ENCODE measurements around the gene CPED1.

CPED1 gene

DNA sequence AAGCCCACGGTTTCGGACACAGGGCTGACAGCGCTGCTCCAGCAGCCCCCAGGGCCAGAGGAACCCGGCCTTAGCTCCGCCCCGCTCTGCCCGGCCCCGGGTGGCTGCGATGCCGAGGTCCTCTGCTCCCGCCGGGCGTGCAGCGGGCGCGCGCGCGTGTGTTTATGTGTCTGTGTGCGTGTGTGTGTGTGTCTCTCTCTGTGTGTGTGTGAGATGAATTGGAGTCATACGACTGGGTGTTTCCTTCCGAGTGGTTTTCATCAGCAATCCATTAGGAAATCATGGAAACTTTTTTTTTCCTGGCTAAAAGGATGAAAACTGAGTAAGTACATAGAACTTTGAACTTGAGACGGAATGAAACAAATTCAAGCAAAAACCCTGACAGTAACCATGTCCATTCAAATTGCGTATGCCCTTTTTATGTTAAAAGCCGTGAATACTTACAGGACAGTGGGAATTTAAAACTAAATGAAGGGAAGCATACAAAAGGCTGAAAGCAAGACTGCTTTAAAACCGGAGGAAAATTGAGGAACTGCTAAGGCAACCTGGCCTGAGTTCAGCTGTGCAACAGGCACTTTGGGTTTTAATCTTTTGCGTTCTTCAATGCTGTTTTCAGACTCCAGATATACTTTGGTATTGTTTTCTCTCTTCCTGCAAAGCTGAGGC lies at the start of gene CPED1:
Gene CPED1, plus strand, starts transcription at position 121 of the 666 bp plus-strand sequence. CDS start 911 bp downstream, outside the sequence.
- no peak for DNase-seq (ENCODE audit: extremely low read depth, low read depth)
- peak within 1 kb of the TSS; percentile 66 for H3K4me3 ChIP-seq (replicated peaks; ENCODE audit: low read depth, low read length)
- TF ChIP-seq, protein P1, sequence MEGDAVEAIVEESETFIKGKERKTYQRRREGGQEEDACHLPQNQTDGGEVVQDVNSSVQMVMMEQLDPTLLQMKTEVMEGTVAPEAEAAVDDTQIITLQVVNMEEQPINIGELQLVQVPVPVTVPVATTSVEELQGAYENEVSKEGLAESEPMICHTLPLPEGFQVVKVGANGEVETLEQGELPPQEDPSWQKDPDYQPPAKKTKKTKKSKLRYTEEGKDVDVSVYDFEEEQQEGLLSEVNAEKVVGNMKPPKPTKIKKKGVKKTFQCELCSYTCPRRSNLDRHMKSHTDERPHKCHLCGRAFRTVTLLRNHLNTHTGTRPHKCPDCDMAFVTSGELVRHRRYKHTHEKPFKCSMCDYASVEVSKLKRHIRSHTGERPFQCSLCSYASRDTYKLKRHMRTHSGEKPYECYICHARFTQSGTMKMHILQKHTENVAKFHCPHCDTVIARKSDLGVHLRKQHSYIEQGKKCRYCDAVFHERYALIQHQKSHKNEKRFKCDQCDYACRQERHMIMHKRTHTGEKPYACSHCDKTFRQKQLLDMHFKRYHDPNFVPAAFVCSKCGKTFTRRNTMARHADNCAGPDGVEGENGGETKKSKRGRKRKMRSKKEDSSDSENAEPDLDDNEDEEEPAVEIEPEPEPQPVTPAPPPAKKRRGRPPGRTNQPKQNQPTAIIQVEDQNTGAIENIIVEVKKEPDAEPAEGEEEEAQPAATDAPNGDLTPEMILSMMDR (IDR thresholded peaks at IDR 0.05; ENCODE audit: low read depth, low read length, missing control alignments), result no peak

DNA sequence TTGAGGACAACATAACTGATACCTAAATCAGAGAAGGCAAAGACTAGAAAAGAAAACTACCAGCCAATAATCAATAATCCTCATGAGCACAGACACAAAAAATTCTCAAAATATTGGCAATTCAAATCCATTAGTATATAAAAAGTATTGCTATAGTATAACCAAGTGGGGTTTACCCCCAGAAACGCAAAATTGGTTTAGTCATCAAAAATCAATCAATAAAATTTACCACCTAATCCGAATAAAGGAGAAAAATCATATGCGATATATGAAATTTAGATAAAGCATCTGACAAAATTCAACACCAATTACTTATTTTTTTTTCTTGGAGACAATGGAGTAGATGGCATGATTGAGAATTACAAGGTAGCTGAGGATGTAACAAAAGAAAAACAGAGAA lies 49.2 kb upstream of the CPED1 start:
- DNase-seq (ENCODE audit: extremely low read depth, low read depth), result no peak
- TF ChIP-seq, protein P1 (IDR thresholded peaks at IDR 0.05; ENCODE audit: low read depth, low read length, missing control alignments), result no peak
- H3K4me3 ChIP-seq (replicated peaks; ENCODE audit: low read depth, low read length), result no peak overlapping the region

DNA sequence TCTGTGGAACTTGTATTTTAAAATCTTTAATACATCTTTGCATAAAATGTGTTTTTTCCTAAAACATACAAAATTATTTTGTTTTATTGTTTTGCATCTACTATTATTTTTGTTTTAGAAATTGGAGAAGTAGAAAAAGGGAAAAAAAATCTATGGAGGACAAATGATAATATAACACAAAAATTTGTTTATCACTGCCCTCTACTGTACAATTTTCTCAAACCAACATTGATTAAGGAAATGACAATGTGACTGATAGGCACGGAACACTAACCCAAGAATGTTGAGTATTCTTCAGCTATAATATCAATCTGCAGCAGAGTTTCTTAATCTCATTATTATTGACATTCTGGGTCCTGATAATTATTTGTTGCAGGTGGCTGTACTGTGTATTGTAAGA lies 47.4 kb upstream of the CPED1 start:
- TF ChIP-seq, protein P1 (IDR thresholded peaks at IDR 0.05; ENCODE audit: low read depth, low read length, missing control alignments), result no peak
- DNase-seq (ENCODE audit: extremely low read depth, low read depth), result no peak
- no peak overlapping the region for H3K4me3 ChIP-seq (replicated peaks; ENCODE audit: low read depth, low read length)

DNA sequence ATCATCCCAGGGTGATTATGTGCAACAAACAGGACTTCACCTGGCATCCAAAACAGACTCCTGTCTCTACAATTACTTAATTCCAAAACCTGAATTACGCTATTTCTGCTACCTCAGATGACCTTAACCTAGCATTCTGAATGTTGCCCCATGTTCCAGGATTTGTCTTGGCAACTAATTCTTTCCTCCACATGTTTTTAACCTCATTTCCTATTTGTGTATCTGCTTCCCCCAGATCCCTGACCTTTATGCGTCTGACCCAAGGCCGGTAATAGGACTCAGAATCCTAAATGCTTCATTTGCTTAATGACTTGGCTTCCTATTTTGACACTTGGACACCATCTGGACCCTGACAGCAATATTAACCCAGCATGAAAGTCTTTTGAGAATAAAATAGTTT lies 46.7 kb upstream of the CPED1 start:
- H3K4me3 ChIP-seq (replicated peaks; ENCODE audit: low read depth, low read length), result no peak overlapping the region
- TF ChIP-seq, protein P1 (IDR thresholded peaks at IDR 0.05; ENCODE audit: low read depth, low read length, missing control alignments), result no peak
- DNase-seq (ENCODE audit: extremely low read depth, low read depth), result no peak

DNA sequence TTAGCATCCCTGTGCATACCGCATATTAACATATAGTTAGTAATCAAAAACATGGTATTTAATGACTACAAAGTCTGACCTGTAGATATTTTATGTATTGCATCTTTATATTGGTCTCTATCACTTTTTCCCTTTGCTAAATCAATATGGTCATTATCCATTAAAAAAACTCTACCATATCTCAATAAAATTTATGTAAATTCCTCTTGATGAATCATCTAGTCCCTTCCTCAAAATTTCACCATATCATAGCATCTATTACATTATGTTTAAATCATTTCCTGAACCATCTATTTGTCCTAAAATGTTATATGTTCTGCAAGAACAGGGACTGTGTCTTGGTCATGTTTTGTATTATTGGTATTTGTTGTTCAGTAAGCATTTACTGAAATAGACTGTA lies 45.6 kb upstream of the CPED1 start:
- no peak for DNase-seq (ENCODE audit: extremely low read depth, low read depth)
- H3K4me3 ChIP-seq (replicated peaks; ENCODE audit: low read depth, low read length), result no peak overlapping the region
- TF ChIP-seq, protein P1 (IDR thresholded peaks at IDR 0.05; ENCODE audit: low read depth, low read length, missing control alignments), result no peak

DNA sequence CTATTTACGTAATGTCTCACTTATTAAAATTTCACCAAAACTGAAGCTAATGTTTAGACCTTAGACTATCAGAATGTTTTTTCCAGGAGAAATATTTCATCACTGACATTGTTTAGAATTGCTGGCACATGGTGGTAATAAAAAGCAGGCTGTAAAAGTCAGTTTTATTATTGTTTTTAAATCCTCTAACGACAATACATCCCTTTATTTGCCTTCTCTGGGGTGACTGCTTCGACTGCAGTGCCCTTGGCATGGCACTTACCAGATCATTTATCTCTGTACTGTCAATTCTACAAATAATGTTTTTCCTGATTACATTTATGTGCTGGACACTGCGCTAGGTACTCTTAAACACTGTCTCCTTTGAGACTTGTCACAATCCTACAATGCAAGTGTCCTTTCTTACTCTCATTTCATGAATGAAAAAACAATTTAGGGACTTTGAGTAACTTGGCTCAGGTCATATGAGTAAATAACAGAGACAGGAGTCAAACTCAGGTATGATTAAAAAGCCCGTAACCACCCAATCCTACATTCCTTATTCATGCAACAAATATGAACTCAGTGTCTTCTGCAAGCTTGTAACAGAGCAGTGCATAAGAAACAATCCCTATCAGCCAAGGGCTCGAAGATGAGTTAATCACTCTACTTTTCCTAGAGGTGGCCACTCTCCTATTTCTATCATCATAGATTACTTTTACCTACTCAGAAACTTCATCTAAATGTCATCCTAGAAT lies 43.5 kb upstream of the CPED1 start:
- no peak overlapping the region for H3K4me3 ChIP-seq (replicated peaks; ENCODE audit: low read depth, low read length)
- no peak for DNase-seq (ENCODE audit: extremely low read depth, low read depth)
- TF ChIP-seq, protein P1 (IDR thresholded peaks at IDR 0.05; ENCODE audit: low read depth, low read length, missing control alignments), result no peak

Measured in HFF-Myc (cell line).